ENCODE data around the gene EXOSC1.

- TF ChIP-seq, protein P1, sequence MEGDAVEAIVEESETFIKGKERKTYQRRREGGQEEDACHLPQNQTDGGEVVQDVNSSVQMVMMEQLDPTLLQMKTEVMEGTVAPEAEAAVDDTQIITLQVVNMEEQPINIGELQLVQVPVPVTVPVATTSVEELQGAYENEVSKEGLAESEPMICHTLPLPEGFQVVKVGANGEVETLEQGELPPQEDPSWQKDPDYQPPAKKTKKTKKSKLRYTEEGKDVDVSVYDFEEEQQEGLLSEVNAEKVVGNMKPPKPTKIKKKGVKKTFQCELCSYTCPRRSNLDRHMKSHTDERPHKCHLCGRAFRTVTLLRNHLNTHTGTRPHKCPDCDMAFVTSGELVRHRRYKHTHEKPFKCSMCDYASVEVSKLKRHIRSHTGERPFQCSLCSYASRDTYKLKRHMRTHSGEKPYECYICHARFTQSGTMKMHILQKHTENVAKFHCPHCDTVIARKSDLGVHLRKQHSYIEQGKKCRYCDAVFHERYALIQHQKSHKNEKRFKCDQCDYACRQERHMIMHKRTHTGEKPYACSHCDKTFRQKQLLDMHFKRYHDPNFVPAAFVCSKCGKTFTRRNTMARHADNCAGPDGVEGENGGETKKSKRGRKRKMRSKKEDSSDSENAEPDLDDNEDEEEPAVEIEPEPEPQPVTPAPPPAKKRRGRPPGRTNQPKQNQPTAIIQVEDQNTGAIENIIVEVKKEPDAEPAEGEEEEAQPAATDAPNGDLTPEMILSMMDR (IDR thresholded peaks at IDR 0.05) = no peak
- no peak for TF ChIP-seq POLR2A (IDR thresholded peaks at IDR 0.05)
These were observed 10.6 kb downstream of the EXOSC1 start for GRCh38 chr10:97435211-97435610.

Data from lower leg skin (tissue), 3 donors.